GM12801 (cell line): ENCODE data around the gene PRKCQ.

Experiments used
- TF ChIP-seq, protein P1 (sequence below): IDR thresholded peaks from one replicate; pipeline ENCODE4 v1.5.1; 2011; ENCODE audit warnings: control low read depth; ENCODE audit not compliant: insufficient read length; ENCODE audit errors: extremely low read depth

PRKCQ gene

DNA sequence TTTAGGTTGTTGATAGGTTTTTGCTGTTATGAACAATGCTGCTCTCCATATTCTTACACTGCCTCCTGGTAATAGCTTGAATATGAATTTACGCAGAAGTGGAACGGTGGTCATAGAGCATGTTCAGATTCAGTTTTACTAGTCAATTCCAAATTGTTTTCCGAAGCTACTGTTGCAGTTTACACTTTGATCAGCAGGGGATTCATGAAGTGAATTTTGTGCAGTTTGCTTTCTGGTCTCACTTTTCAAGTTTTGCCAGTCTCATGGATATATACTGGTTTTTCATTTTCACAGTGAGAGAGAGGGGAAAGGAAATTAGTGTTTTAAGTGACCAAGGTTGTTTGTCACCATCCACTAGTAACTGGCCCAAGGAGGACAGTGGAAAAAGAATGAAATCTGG lies 171.3 kb downstream of the PRKCQ start:
- TF ChIP-seq, protein P1, sequence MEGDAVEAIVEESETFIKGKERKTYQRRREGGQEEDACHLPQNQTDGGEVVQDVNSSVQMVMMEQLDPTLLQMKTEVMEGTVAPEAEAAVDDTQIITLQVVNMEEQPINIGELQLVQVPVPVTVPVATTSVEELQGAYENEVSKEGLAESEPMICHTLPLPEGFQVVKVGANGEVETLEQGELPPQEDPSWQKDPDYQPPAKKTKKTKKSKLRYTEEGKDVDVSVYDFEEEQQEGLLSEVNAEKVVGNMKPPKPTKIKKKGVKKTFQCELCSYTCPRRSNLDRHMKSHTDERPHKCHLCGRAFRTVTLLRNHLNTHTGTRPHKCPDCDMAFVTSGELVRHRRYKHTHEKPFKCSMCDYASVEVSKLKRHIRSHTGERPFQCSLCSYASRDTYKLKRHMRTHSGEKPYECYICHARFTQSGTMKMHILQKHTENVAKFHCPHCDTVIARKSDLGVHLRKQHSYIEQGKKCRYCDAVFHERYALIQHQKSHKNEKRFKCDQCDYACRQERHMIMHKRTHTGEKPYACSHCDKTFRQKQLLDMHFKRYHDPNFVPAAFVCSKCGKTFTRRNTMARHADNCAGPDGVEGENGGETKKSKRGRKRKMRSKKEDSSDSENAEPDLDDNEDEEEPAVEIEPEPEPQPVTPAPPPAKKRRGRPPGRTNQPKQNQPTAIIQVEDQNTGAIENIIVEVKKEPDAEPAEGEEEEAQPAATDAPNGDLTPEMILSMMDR, result no peak

DNA sequence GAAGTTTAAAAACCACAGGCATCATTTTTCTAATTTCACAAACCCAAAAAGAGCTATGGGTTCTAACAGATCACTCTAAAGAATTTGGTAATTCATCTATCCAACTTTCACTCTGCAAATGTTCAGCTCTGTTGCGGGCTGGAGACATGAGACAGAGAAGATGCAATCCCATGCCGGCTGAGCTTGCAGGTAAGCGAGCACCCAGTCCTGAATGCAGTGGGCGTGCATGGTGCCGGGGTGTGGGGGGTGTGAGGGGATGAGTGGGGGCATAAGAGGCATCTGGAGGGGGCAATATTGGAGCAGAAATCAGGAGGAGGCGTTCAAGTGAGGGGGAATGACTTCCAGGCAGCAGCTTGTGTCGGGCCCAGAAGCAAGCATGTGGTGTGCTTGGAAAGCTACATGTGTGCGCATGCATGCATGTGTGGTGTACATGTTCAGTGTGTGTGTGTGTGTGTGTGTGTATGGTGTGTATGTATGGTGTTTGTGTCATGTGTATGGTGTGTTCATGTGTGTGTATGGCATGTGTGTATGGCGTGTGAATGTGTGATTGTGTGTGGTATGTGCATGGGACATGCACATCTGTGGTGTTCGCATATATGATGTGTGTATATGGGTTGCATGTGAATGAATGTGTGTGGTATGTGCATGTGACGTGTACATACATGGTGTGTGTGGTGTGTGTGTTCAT lies 172.9 kb downstream of the PRKCQ start:
- TF ChIP-seq, protein P1, result no peak

DNA sequence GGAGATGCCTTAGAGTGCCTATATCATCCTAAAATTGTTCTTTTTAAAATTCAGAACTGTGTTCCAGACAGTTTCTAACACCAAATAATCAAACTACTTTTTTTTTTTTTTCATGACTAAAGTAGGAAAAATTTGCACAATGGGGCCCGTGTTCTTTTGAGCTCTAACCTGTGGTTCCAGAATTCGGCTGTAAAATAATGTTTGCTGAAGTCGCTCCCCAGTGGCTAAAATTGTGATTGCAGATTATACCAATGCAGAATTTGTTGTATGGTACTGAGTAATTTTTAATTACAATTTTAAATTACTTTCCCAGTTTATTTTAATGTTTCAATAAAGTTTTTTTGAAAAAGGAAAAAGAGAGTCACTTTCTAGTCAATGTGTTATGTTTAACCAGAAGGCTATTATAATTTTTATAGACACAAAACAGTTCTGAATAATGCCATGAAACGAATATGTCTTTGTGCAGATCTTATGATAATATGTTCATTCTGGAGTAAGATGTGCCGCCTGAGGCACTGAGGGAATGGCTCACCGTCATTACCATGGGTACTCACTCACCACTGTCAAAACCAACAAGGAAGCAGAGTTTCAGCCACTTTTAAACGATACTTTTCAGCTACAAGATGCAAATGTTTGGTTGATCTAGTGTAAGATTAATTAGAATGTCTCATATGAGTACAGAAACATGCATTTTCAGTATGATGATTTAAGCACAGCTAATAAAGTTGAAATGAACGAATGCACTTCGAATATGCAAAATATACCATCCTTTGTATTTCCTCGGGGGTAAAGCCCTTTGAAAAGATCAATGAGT lies 173.6 kb downstream of the PRKCQ start:
- TF ChIP-seq, protein P1, result no peak

DNA sequence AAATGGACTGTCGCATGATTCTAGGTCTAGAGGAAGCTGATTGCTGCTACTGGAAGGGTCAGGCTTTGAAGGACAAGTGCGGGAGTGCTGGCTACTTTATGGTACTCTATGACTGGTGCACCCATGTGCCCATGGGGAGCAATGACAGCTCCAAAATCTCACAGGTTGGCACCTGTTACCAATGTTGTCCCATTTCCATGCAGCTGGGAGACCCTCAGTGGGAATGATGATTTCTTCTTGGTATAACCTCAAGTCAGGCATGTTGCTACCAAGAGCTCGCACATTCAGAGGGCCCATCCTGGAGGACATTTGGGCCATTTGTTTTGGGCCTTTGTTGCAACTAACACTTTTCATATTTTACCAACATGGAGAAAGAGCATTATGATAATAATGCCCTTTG lies 174.4 kb downstream of the PRKCQ start:
- TF ChIP-seq, protein P1, result no peak

DNA sequence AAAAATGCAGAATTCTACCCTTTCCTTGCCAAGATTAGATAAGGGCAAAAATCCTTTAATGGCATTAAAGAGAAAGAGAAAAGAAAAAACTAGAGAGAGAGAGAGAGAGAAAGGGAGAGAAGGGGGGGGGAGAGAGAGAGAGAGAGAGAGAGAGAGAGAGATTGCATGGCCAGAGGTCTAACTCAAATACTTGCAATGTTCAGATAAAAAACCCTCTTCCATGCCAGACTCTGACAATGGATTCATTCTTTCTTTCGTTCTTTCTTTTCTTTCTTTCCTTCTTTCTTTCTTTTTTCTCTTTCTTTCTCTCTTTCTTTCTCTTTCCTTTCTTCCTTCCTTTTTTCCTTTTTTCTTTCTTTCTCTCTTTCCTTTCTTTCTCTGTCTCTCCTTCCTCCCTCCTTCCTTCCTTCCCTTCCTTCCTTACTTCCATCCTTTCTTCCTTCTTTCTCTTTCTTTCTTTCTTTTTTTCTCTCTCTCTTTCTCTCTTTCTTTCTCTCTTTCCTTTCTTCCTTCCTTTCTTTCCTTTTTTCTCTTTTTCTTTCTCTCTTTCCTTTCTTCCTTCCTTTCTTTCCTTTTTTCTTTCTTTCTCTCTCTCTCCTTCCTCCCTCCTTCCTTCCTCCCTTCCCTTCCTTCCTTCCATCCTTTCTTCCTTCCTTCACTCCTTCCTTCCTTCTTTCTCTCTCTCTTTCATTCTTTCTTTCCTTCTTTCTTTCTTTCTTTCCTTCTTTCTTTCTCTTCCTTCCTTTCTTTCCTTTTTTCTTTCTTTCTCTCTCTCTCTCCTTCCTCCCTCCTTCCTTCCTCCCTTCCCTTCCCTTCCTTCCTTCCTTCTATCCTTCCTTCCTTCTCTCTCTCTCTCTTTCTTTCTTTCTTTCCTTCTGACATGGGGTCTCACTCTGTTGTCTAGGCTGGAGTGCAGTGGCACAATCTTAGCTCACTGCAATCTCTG lies 175.7 kb downstream of the PRKCQ start:
- TF ChIP-seq, protein P1, result no peak

DNA sequence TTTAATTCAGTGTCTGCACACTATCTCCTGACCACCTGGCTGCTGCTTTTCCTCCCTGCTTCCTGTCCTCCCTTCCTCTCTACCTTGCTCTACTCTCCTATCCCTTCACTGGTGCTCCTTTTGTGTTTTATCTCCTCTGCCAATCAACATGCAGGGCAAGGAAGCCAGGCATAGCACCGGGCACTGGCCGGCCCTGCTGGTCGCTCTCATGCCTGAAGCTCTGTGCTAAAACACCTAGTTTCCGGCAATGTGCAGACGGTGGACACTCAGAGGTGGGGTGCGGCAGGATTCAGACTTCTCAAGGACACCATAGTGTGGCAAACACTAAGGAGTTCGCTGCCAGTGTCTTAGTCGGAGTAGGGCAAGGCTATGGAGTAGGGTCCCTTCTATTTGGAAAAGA lies 177.1 kb downstream of the PRKCQ start:
- TF ChIP-seq, protein P1, result no peak

DNA sequence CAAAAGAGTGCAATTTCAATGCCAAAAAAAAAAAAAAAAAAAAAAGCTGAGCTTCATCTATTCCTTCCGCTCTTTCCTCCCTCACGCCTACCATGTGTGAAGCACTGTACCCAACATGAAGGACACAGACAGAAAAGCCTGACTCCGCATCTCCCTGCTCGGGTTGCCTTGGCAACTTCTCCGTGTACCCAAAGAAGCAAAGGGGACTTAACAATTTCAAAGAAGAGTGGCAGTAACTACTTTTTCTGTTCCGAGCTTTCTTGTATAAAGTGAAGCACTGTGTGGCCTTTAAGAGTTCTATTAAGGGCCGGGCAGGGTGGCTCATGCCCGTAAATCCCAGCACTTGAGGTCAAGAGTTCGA lies 177.7 kb downstream of the PRKCQ start:
- TF ChIP-seq, protein P1, result no peak
